ENCODE data around the gene WDR26. TPM values are rescaled to one million over a fixed set of nuclear protein-coding genes. Genes with fewer than 3 reads are reported as not detected.
A peak's percentile ranks its signal among the peaks of the same experiment; 100 is the strongest.

WDR26 gene
- total RNA-seq, 1 donor from 2014 or later: 38.8 TPM

- DNase-seq (ENCODE audit: low read depth): no peak
- no peak for TF ChIP-seq CTCF (IDR thresholded peaks at IDR 0.05; ENCODE audit: insufficient read depth, low read length, poor library complexity, severe bottlenecking)
- Histone ChIP-seq H3K4me3 (ENCODE audit: low read depth, low read length) (no peak overlapping the region), H3K27me3 (ENCODE audit: control insufficient read depth, insufficient read depth, low read length) (no peaks in the 10 kb centered on the region), H3K36me3 (ENCODE audit: control insufficient read depth, insufficient read depth, low read length) (no peaks in the 10 kb centered on the region)
These were observed 12.7 kb upstream of the WDR26 start for GRCh38 chr1:224447251-224447650.

- no peak for TF ChIP-seq CTCF (IDR thresholded peaks at IDR 0.05; ENCODE audit: insufficient read depth, low read length, poor library complexity, severe bottlenecking)
- H3K4me3 ChIP-seq (ENCODE audit: low read depth, low read length): no peak overlapping the region
- no peak for DNase-seq (ENCODE audit: low read depth)
These were observed 4.4 kb upstream of the WDR26 start for GRCh38 chr1:224438989-224439388.

GRCh38 chr1:224435999-224436398 is 1.4 kb upstream of the WDR26 start:
- DNase-seq (ENCODE audit: low read depth): no peak
- no peaks in the 10 kb centered on the region for H3K27me3 ChIP-seq (ENCODE audit: control insufficient read depth, insufficient read depth, low read length)
- H3K4me3 ChIP-seq (ENCODE audit: low read depth, low read length): no peak overlapping the region
- no peaks in the 10 kb centered on the region for H3K36me3 ChIP-seq (ENCODE audit: control insufficient read depth, insufficient read depth, low read length)
- TF ChIP-seq CTCF (IDR thresholded peaks at IDR 0.05; ENCODE audit: insufficient read depth, low read length, poor library complexity, severe bottlenecking): no peak

More at GRCh38 chr1:224438989-224439388, 4.4 kb upstream of the WDR26 start:
- no peaks in the 10 kb centered on the region for H3K27me3 ChIP-seq (ENCODE audit: control insufficient read depth, insufficient read depth, low read length)
- H3K36me3 ChIP-seq (ENCODE audit: control insufficient read depth, insufficient read depth, low read length): no peaks in the 10 kb centered on the region

- peak overlapping the region; percentile 77 for H3K4me3 ChIP-seq (ENCODE audit: low read depth, low read length)
- TF ChIP-seq CTCF (IDR thresholded peaks at IDR 0.05; ENCODE audit: insufficient read depth, low read length, poor library complexity, severe bottlenecking): no peak
- H3K27me3 ChIP-seq (ENCODE audit: control insufficient read depth, insufficient read depth, low read length): no peaks in the 10 kb centered on the region
- no peak for DNase-seq (ENCODE audit: low read depth)
- no peaks in the 10 kb centered on the region for H3K36me3 ChIP-seq (ENCODE audit: control insufficient read depth, insufficient read depth, low read length)
These were observed 744 bp upstream of the WDR26 start for GRCh38 chr1:224435318-224435763.

GRCh38 chr1:224433701-224434672 is 610 bp downstream of the WDR26 start:
- no peaks in the 10 kb centered on the region for H3K36me3 ChIP-seq (ENCODE audit: control insufficient read depth, insufficient read depth, low read length)
- DNase-seq (ENCODE audit: low read depth): no peak
- peak overlapping the region; percentile 77 for H3K4me3 ChIP-seq (ENCODE audit: low read depth, low read length)
- TF ChIP-seq CTCF (IDR thresholded peaks at IDR 0.05; ENCODE audit: insufficient read depth, low read length, poor library complexity, severe bottlenecking): no peak
- no peaks in the 10 kb centered on the region for H3K27me3 ChIP-seq (ENCODE audit: control insufficient read depth, insufficient read depth, low read length)
